GM18858 (cell line): Measurements from ENCODE around the gene BCAS4.

Source experiments
- ATAC-seq: cut with Tn5 transposase; IDR thresholded peaks from one replicate; pipeline ENCODE4 v1.9.1; 2021; ENCODE audit not compliant: unreplicated experiment

The BCAS4 gene

DNA sequence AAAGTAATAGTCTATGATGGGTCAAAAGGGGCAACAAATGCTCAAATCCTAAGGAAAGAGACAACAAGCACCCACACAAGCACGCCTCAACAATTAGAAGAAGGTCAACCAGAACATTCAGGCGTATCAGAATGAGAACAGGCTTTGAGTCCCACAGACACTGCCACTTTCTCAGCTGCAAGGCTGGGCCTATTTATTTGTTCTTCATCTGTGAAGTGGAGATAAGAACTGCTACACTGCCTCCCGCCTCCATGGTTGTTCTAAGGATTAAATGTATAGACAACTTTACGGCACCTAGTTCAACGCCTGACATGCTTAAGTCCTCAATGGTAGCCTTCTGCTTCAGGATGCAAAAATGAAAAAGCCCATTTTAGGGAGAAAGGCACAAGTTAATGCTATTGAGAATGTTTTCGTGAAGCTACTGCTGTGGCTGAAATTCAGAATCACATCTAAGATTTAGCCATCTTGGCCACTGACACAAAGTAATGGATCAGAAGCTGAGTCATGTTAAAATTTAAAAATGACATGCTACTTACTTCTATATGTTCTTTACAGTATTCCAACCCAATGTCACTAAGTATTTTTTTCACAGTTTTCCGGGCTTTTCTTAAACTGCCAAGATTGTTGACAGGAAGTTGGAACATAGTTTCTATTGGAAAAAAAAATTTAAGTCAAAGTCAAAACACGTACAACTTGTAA, 108.6 kb downstream of the BCAS4 start:
- ATAC-seq = no peak

- ATAC-seq = no peak
Measured at GRCh38 chr20:50904067-50904570, 109.3 kb downstream of the BCAS4 start.

GRCh38 chr20:50909413-50909812, 114.6 kb downstream of the BCAS4 start:
- ATAC-seq = no peak

GRCh38 chr20:50911030-50911429, 116.2 kb downstream of the BCAS4 start:
- no peak for ATAC-seq

GRCh38 chr20:50911716-50912115, 116.9 kb downstream of the BCAS4 start:
- ATAC-seq = no peak

GRCh38 chr20:50913690-50914375, 119.0 kb downstream of the BCAS4 start:
- no peak for ATAC-seq

DNA sequence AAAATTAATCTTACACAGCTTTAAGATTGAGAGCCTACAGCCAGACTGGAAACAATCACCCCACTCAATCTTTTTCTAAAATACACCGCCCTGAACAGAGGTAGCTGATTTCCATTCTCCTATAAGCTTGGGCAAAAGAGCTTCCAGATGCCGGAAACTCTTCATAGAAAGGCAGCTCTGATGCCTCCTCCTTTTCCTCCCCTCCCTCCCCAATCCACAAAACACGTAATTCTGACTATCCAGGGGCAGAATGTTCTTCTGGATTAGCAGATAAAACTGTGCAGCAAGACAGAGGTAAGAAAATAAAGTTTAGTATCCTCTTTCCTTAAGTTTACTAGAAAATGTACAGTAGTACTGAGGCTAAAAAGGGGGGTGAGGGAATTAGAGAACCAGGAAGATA, 120.6 kb downstream of the BCAS4 start:
- no peak for ATAC-seq

GRCh38 chr20:50916257-50916656, 121.4 kb downstream of the BCAS4 start:
- no peak for ATAC-seq

DNA sequence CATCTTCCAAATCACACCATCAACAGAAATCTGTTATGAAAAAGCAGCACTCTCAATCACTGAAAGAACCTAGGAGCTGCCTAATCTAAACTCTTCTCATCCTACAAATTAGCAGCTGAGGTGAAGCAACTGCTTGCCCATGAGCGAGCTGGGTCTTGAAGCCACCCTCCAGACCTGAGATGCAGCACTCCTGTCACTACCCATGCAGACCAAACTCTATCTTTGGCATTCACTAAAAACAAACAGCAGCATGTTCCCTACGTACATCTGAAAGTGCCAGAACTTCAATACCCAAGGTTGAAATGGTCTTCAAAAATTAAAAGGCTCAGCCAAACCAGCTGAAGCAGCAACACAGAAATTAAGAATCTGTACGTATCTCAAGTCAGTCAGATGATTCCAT, 122.1 kb downstream of the BCAS4 start:
- no peak for ATAC-seq

DNA sequence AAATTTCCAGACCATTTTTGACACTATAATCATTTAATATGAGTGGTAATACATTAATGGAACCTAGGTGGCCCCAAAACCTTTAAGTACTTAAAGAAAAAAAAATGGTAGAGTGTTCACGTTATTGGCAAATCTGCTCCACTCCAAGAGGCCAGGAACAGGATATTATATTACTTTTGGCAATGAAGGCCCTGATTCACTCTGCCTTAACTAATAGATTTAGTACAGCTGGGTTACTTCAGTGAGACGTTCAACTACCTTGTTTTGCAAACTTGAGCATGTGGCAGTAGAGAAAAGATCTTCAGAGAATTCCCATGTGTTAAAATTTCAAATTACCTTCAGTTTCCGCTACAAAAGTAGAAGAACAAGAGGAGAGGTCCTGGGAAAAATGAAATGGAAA, 123.5 kb downstream of the BCAS4 start:
- no peak for ATAC-seq

GRCh38 chr20:50919567-50919966, 124.7 kb downstream of the BCAS4 start:
- ATAC-seq = no peak

GRCh38 chr20:50920997-50921396, 126.1 kb downstream of the BCAS4 start:
- no peak for ATAC-seq

DNA sequence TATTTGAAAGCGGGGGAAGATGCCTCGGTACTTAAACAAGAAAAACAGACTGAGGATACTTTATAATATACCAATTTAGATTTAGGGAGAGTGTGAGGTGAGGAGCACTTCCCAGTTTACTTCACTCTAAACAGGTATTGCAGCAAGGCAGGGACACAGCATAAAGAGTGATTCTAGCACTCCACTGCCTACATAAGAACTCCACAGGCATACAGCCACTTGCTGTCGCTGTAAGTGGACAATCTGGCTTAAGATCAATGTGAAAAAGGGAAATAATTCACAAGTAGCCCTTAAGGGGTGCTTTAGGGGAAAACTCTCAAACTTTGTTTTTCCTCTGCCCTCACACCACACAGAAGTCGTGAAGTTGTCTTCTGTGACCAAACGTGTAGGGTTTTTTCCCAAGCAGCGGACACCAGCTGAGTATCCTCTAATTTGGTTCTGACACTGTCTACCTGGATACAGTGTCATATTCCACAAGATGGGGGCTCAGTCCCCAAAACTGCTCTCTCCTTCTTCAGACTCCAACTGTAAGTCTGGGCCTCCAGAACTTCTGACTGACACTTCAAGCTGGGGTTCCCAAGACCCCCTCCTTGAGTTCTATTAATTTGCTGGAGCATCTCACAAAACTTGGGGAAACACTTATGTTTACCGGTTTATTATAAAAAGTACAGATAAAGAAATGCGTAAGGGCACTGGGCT, 127.1 kb downstream of the BCAS4 start:
- ATAC-seq = no peak

DNA sequence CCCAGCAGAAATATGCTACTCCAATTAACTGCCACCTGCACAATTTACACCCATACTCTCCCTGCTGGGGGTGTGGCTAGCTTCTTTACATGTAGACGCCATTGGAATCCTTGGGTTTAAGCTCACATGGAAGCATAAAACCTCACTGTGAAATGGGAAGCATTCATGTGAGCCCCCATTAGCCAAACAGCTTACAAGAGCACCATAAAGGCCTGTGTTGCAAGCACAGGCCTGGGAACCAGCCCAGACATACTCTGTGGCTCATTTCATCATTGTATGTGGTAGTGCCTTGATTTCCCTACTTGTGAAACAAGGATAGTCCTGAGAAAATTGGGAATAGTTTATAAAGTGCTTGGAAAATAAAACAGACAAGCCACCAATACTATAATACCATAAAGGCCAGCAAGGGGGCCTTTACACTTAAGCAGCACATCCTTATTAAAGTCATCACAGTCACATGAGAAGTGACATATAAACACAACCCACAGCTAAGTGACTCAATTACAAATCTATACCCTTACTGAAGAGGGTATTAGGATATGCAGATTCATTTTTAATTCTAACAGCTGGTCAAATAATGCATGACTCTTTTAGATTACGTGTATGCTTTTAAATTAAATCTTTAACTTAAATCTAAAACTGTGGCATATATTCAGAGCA, 129.5 kb downstream of the BCAS4 start:
- no peak for ATAC-seq

DNA sequence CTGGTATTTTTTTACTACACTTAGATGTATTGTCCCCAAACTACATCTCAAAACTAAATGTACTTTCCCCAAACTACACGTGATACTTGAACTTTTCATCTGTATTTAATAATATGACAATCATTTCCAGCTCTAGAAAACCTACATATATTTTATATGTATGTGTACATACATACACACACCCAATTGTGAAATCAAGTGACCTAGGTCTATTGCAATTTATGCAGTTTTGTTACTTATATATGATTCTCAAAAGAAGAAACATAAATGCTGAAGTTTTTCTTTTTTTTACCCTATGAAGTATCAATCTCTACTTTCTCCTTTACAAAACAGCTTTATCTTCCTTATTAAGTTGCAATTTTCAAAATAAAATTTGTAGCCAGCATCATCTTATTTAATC, 131.7 kb downstream of the BCAS4 start:
- ATAC-seq = no peak
